ENCODE results near the gene SPSB2.

The SPSB2 gene

DNA sequence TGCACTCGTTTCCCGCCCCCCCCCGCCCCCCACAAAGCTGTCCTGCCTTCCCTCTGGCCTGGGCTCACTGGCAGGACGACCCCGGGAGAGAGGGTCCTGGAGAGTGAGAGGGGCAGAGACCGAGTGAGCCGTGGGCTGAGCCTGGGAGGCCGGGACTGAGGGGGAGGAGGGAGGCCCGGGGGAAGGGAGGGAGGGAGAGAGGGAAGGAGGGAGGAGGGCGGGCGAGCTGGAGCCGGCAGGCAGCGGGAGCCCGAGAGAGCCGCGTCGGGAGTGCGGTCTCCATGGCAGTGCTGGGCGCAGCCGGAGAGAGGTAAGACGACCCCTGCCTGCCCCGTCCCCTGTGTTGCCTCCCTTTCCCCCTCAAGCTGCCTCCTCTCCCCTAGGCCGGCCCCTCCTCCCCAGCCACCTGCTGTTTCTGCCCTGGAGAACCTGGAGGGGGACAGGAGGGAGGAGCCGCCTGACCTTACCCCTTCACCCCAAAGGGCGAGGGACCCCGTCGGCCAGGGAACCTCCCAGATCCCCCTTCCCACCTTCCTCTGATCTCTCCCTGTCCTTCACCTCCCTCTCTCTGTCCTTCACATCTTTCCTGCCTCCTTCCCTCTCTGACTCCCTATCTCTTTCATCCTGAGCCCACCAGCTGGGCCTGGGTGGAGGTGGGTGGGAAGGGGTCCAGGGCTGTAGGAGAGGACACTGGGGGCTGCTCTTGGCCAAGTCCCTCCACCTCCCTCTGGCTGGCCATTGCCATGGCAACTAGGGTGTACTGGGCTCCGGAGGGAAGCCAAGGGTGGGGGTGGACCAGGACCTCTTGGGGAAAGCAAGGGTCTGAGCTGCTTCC, 51.3 kb downstream of the SPSB2 start, which contains the start of gene GPR162:
Gene GPR162 (plus strand): TSS at position 231 of the 835 bp plus-strand sequence. CDS start 2,078 bp downstream, outside the sequence.
- no peak for DNase-seq (ENCODE audit: low read depth in 1 of 2, low spot score in 1 of 2)

Measured in activated CD4-positive, alpha-beta T cell treated with anti-CD3 and anti-CD28 coated beads, Interleukin-2, amount 50 U/mL, for 24 hours (primary cell).